ENCODE results near the gene MAMSTR. TPM values are rescaled to one million over a fixed set of nuclear protein-coding genes. Genes with fewer than 3 reads are reported as not detected.

The MAMSTR gene
- total RNA-seq, 4 donors from 2014 or later: 0.26 to 24.2 (median 3.0) TPM; not detected in 1

DNA sequence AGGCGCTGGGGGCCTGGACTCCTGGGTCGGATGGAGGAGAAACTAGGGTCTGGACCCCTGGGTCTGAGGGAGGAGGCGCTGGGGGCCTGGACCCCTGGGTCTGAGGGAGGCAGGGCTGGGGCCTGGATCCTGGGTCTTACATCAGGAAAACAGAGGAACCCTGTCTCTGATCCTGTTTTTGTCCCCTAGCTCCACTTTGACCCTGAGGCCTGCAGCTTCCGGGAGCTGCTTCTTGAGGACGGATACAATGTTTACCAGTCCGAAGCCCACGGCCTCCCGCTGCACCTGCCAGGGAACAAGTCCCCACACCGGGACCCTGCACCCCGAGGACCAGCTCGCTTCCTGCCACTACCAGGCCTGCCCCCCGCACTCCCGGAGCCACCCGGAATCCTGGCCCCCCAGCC is 38.2 kb upstream of the MAMSTR start:
- no peak overlapping the region for H3K4me3 ChIP-seq
- TF ChIP-seq, protein P1, sequence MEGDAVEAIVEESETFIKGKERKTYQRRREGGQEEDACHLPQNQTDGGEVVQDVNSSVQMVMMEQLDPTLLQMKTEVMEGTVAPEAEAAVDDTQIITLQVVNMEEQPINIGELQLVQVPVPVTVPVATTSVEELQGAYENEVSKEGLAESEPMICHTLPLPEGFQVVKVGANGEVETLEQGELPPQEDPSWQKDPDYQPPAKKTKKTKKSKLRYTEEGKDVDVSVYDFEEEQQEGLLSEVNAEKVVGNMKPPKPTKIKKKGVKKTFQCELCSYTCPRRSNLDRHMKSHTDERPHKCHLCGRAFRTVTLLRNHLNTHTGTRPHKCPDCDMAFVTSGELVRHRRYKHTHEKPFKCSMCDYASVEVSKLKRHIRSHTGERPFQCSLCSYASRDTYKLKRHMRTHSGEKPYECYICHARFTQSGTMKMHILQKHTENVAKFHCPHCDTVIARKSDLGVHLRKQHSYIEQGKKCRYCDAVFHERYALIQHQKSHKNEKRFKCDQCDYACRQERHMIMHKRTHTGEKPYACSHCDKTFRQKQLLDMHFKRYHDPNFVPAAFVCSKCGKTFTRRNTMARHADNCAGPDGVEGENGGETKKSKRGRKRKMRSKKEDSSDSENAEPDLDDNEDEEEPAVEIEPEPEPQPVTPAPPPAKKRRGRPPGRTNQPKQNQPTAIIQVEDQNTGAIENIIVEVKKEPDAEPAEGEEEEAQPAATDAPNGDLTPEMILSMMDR (IDR thresholded peaks at IDR 0.05): no peak
- TF ChIP-seq POLR2A (IDR thresholded peaks at IDR 0.05): no peak
- no peak for DNase-seq
- intact Hi-C loops (cut with DNase I; ENCODE audit: low total_unique reads): no loop called here
- H3K36me3 ChIP-seq: no peaks in the 10 kb centered on the region
- H3K4me1 ChIP-seq: no peaks in the 10 kb centered on the region
- no peak overlapping the region for H3K27ac ChIP-seq
- H3K9me3 ChIP-seq: no peaks in the 10 kb centered on the region
- H3K27me3 ChIP-seq: no peaks in the 10 kb centered on the region

DNA sequence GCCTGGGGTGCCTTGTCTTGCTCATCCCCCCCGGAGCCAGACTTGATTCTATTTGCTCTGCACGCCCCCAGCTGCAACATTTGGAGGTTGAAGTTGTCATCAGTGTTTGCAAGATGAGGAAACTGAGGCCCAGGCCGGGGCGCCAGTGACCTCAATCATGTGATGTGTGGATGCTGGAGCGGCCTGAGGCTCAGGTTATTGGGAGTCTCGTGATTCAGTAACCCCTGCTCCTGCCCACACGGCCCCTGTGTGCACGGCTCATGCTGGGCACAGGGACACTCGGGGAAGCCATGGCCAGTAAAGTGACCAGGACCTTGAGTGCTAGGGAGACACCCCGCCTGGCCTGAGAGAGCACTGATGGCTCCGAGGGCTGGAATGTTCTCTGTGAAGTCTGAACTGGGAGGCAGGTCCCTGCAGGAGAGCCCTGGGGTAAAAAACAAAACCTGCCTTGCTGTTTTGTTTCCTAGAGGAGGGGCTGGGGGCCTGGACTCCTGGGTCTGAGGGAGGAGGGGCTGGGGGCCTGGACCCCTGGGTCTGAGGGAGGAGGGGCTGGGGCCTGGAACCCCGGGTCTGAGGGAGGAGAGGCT is 37.7 kb upstream of the MAMSTR start:
- H3K27me3 ChIP-seq: no peaks in the 10 kb centered on the region
- no peaks in the 10 kb centered on the region for H3K36me3 ChIP-seq
- TF ChIP-seq, protein P1 (IDR thresholded peaks at IDR 0.05): no peak
- no peak for TF ChIP-seq POLR2A (IDR thresholded peaks at IDR 0.05)
- H3K4me3 ChIP-seq: no peak overlapping the region
- no peaks in the 10 kb centered on the region for H3K9me3 ChIP-seq
- no peak overlapping the region for H3K27ac ChIP-seq
- DNase-seq: no peak
- intact Hi-C loops (cut with DNase I; ENCODE audit: low total_unique reads): no loop called here
- H3K4me1 ChIP-seq: no peaks in the 10 kb centered on the region

DNA sequence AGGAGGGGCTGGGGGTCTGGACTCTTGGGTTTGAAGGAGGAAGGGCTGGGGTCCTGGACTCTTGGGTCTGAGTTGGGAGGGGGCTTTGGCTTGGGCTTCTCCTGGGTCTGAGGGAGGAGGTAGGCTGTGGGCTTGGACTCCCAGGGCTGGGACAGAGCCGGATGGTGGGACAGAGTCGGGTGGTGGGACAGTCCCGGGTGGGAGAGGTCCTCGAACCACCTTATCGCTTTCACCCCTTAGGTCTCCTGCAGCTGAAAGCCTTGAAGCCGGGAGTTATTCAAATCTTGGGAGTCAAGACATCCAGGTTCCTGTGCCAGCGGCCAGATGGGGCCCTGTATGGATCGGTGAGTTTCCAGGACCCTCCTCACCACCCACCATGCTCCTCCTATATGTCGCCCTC is 37.2 kb upstream of the MAMSTR start:
- H3K9me3 ChIP-seq: no peaks in the 10 kb centered on the region
- no peak for TF ChIP-seq POLR2A (IDR thresholded peaks at IDR 0.05)
- TF ChIP-seq, protein P1 (IDR thresholded peaks at IDR 0.05): no peak
- H3K4me1 ChIP-seq: no peaks in the 10 kb centered on the region
- intact Hi-C loops (cut with DNase I; ENCODE audit: low total_unique reads): no loop called here
- no peaks in the 10 kb centered on the region for H3K27me3 ChIP-seq
- H3K27ac ChIP-seq: no peak overlapping the region
- no peak overlapping the region for H3K4me3 ChIP-seq
- H3K36me3 ChIP-seq: no peaks in the 10 kb centered on the region
- DNase-seq: no peak

DNA sequence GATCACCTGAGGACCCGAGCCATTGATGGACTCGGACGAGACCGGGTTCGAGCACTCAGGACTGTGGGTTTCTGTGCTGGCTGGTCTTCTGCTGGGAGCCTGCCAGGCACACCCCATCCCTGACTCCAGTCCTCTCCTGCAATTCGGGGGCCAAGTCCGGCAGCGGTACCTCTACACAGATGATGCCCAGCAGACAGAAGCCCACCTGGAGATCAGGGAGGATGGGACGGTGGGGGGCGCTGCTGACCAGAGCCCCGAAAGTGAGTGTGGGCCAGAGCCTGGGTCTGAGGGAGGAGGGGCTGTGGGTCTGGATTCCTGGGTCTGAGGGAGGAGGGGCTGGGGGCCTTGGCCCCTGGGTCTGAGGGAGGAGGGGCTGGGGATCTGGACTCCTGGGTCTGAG is 36.7 kb upstream of the MAMSTR start:
- Histone ChIP-seq H3K4me1 (no peaks in the 10 kb centered on the region), H3K27me3 (no peaks in the 10 kb centered on the region), H3K9me3 (no peaks in the 10 kb centered on the region), H3K36me3 (no peaks in the 10 kb centered on the region), H3K4me3 (no peak overlapping the region), H3K27ac (no peak overlapping the region)
- intact Hi-C loops (cut with DNase I; ENCODE audit: low total_unique reads): no loop called here
- no peak for TF ChIP-seq POLR2A (IDR thresholded peaks at IDR 0.05)
- TF ChIP-seq, protein P1 (IDR thresholded peaks at IDR 0.05): no peak
- no peak for DNase-seq

DNA sequence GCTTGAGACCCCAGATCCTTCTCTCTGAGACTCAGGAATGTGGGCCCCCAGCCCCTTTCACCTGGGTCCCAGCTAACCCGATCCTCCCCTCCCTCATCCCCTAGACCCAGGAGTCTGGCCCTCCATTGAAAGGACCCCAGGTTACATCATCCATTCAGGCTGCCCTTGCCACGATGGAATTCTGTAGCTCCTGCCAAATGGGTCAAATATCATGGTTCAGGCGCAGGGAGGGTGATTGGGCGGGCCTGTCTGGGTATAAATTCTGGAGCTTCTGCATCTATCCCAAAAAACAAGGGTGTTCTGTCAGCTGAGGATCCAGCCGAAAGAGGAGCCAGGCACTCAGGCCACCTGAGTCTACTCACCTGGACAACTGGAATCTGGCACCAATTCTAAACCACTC is 36.3 kb upstream of the MAMSTR start:
- no peak for DNase-seq
- no peak overlapping the region for H3K27ac ChIP-seq
- no peak overlapping the region for H3K4me3 ChIP-seq
- no peaks in the 10 kb centered on the region for H3K9me3 ChIP-seq
- no peaks in the 10 kb centered on the region for H3K27me3 ChIP-seq
- intact Hi-C loops (cut with DNase I; ENCODE audit: low total_unique reads): no loop called here
- no peak for TF ChIP-seq POLR2A (IDR thresholded peaks at IDR 0.05)
- TF ChIP-seq, protein P1 (IDR thresholded peaks at IDR 0.05): no peak
- no peaks in the 10 kb centered on the region for H3K36me3 ChIP-seq
- no peaks in the 10 kb centered on the region for H3K4me1 ChIP-seq

Measured in uterus (tissue), 4 donors.